HG02943 (cell line): ENCODE results near the gene ZNF629.
A peak's percentile ranks its signal among the peaks of the same experiment; 100 is the strongest.

ENCODE experiments used
- ATAC-seq: cut with Tn5 transposase; IDR thresholded peaks from one replicate; pipeline ENCODE4 v1.9.1; 2021; ENCODE audit warnings: mild to moderate bottlenecking, low read depth, moderate library complexity; ENCODE audit not compliant: unreplicated experiment

The ZNF629 gene

GRCh38 chr16:30750201-30750600 is 36.8 kb downstream of the ZNF629 start:
- ATAC-seq: no peak

- no peak for ATAC-seq
These were observed 38.2 kb downstream of the ZNF629 start for GRCh38 chr16:30748634-30749445.

- ATAC-seq: peak; percentile 86
These were observed 39.0 kb downstream of the ZNF629 start, which contains the start of gene PHKG2 for GRCh38 chr16:30747799-30748633. TSS of gene PHKG2 (plus strand) at chr16:30748425. CDS start at chr16:30748821, 396 bp downstream.

- no peak for ATAC-seq
These were observed 39.7 kb downstream of the ZNF629 start for GRCh38 chr16:30747331-30747730.

- ATAC-seq: no peak
These were observed 40.3 kb downstream of the ZNF629 start for GRCh38 chr16:30746638-30747175.

GRCh38 chr16:30745082-30745481 is 41.9 kb downstream of the ZNF629 start:
- no peak for ATAC-seq

DNA sequence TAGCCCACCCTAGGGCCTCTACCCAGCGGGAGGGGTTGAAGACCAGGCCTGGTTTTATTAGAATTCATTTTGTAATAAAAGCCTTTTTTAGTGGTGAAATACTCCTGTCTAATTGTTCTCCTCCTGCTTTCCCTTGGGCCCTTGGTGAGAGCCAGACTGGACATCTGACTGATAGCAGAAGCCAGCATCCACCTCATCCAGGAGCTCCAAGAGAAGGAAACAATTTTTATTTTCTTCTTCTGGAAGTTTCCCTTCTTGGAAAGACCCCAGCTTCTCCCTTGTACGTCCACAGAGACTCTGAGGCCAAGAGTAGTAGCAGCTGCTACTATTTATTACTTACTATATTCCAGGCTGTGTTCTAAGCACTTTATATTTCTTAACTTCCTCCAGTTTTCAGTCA is 42.8 kb downstream of the ZNF629 start:
- no peak for ATAC-seq

GRCh38 chr16:30743716-30744115 is 43.3 kb downstream of the ZNF629 start:
- ATAC-seq: no peak

- ATAC-seq: no peak
These were observed 45.5 kb downstream of the ZNF629 start for GRCh38 chr16:30741461-30741914.

- ATAC-seq: no peak
These were observed 46.4 kb downstream of the ZNF629 start for GRCh38 chr16:30740364-30741251.

DNA sequence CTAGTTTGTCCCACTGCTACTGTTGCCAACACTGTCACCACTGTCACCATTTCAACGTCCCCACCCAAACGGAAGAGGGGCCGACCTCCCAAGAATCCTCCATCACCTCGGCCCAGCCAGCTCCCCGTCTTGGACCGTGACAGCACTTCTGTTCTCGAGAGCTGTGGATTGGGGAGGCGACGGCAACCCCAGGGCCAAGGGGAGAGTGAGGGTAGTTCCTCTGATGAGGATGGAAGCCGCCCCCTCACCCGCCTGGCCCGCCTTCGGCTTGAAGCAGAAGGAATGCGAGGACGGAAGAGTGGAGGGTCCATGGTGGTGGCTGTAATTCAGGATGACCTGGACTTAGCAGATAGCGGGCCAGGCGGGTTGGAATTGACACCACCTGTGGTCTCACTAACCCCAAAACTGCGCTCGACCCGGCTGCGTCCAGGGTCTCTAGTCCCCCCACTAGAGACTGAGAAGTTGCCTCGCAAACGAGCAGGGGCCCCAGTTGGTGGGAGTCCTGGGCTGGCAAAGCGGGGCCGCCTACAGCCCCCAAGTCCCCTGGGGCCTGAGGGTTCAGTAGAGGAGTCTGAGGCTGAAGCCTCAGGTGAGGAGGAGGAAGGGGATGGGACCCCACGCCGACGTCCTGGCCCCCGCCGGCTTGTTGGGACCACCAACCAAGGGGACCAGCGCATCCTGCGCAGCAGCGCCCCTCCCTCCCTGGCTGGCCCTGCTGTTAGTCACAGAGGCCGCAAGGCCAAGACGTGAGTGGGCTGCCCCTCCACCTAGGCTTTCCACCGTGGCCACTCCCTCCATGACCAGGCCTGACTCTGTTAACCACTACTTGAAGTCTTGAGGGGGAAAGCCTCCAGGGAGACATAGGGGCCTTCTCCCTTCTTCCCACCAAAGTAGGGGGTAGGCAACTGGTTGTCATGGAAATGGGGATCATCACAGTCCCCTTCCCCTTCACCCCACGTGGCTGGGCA is 47.7 kb downstream of the ZNF629 start:
- no peak for ATAC-seq

- no peak for ATAC-seq
These were observed 49.0 kb downstream of the ZNF629 start for GRCh38 chr16:30737794-30738648.

GRCh38 chr16:30736995-30737793 is 49.8 kb downstream of the ZNF629 start:
- ATAC-seq: no peak

GRCh38 chr16:30731411-30731810 is 55.6 kb downstream of the ZNF629 start:
- ATAC-seq: no peak

DNA sequence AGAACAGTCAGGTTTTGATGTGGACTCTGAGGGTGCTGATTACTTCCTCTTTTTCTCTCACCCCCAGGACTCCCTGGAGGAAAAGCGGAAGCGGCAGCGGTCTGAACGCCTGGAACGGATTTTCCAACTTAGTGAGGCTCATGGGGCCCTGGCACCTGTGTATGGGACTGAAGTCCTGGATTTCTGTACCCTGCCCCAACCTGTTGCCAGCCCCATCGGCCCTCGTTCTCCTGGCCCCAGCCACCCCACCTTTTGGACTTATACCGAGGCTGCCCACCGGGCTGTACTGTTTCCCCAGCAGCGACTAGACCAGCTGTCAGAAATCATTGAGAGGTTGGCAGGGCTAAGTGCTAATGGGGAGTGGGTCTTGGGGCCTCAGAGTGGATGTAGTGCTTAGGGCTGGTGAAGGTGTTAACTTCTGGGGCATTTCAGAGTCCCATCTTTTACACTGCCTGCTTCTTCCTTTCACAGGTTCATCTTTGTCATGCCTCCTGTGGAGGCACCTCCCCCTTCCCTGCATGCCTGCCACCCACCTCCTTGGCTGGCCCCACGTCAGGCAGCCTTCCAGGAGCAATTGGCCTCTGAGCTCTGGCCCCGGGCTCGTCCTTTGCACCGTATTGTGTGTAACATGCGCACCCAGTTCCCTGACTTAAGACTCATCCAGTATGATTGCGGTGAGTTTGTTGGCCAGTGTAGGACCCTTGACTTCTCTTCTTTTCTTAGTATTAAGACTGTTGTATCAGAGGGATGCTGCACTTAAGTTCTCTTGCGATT is 57.9 kb downstream of the ZNF629 start:
- no peak for ATAC-seq
